HEK293 (cell line): ENCODE measurements around the gene PLEKHG2.
A peak's percentile ranks its signal among the peaks of the same experiment; 100 is the strongest.

Source experiments
- CTCF ChIA-PET: fragments of 350-600 bp; formaldehyde crosslinking; extraction: SDS; loops from one replicate; lab custom pipeline; 2021; ENCODE audit warnings: antibody characterized with exemption; lab: Yijun Ruan, JAX
- POLR2A ChIA-PET: fragments of 300-600 bp; formaldehyde crosslinking; extraction: SDS; loops from one replicate; lab custom pipeline; 2020; ENCODE audit warnings: antibody characterized with exemption, inconsistent platforms; lab: Yijun Ruan, JAX
- H3K27ac ChIP-seq: fragments of 200-500 bp; sonication (Bioruptor generic); 2 replicates; pipeline ENCODE4 v1.5.1; 2014; ENCODE audit warnings: low read depth, low read length, control low read depth, inconsistent platforms; ENCODE audit errors: extremely low read depth
- H3K36me3 ChIP-seq, 2 experiments: fragments of 200-500 bp in 1 of 2; sonication (Bioruptor generic) in 1 of 2; 1 replicate in 1 of 2; 2 replicates in 1 of 2; pipeline ENCODE4 v1.5.1; 2014 to 2017; ENCODE audit warnings: inconsistent platforms in 2 of 2, low read length in 2 of 2; ENCODE audit not compliant: control insufficient read depth in 2 of 2, insufficient read depth in 1 of 2
- H3K4me1 ChIP-seq: fragments of 200-500 bp; sonication (Bioruptor generic); 2 replicates; pipeline ENCODE4 v1.5.1; 2014; ENCODE audit warnings: mild to moderate bottlenecking, low read length, inconsistent platforms; ENCODE audit not compliant: control insufficient read depth, insufficient read depth
- H3K4me3 ChIP-seq: 2 replicates; pipeline ENCODE4 v1.5.1; 2011; ENCODE audit warnings: low read depth, mild to moderate bottlenecking, control low read depth, low read length, moderate library complexity
- H3K9me3 ChIP-seq: fragments of 200-500 bp; sonication (Bioruptor generic); 2 replicates; pipeline ENCODE4 v1.5.1; 2014; ENCODE audit warnings: low read depth, low read length, inconsistent platforms; ENCODE audit not compliant: control insufficient read depth, insufficient read depth
- BCL11A ChIP-seq: fragments of 450-650 bp; formaldehyde crosslinking; IDR thresholded peaks from 2 replicates; pipeline ENCODE4 v1.5.1; 2016; ENCODE audit warnings: low read depth, missing biosample characterization, missing genetic modification characterization
- GLIS1 ChIP-seq: fragments of 450-650 bp; formaldehyde crosslinking; IDR thresholded peaks from 2 replicates; pipeline ENCODE4 v1.5.1; 2016; ENCODE audit warnings: missing biosample characterization, missing genetic modification characterization
- HOXA7 ChIP-seq: sonication (generic); formaldehyde crosslinking; IDR thresholded peaks from 2 replicates; pipeline ENCODE4 v1.8.1; 2022; ENCODE audit warnings: missing genetic modification reagents, borderline replicate concordance
- OVOL3 ChIP-seq: fragments of 450-650 bp; formaldehyde crosslinking; IDR thresholded peaks from 2 replicates; pipeline ENCODE4 v1.5.1; 2016; ENCODE audit warnings: missing biosample characterization, missing genetic modification characterization
- ZBTB17 ChIP-seq: fragments of 450-650 bp; formaldehyde crosslinking; IDR thresholded peaks from 2 replicates; pipeline ENCODE4 v1.5.1; 2016; ENCODE audit warnings: missing biosample characterization, missing genetic modification characterization
- ZNF140 ChIP-seq: fragments of 450-650 bp; formaldehyde crosslinking; IDR thresholded peaks from 2 replicates; pipeline ENCODE4 v1.5.1; 2016; ENCODE audit warnings: missing biosample characterization, missing genetic modification characterization
- ZNF155 ChIP-seq: fragments of 450-650 bp; formaldehyde crosslinking; IDR thresholded peaks from 2 replicates; pipeline ENCODE4 v1.5.1; 2016; ENCODE audit warnings: missing biosample characterization, missing genetic modification characterization
- ZNF175 ChIP-seq: fragments of 450-650 bp; formaldehyde crosslinking; IDR thresholded peaks from 2 replicates; pipeline ENCODE4 v1.5.1; 2016; ENCODE audit warnings: missing biosample characterization, missing genetic modification characterization
- ZNF18 ChIP-seq: fragments of 450-650 bp; formaldehyde crosslinking; IDR thresholded peaks from 2 replicates; pipeline ENCODE4 v1.5.1; 2016; ENCODE audit warnings: missing biosample characterization, missing genetic modification characterization
- ZNF398 ChIP-seq: fragments of 450-650 bp; formaldehyde crosslinking; IDR thresholded peaks from 2 replicates; pipeline ENCODE4 v1.5.1; 2017; ENCODE audit warnings: missing biosample characterization, missing genetic modification characterization
- ZNF777 ChIP-seq: fragments of 450-650 bp; formaldehyde crosslinking; IDR thresholded peaks from 2 replicates; pipeline ENCODE4 v1.5.1; 2017; ENCODE audit warnings: missing biosample characterization, missing genetic modification characterization, borderline replicate concordance
- ZNF837 ChIP-seq: fragments of 450-650 bp; formaldehyde crosslinking; IDR thresholded peaks from 2 replicates; pipeline ENCODE4 v1.5.1; 2016; ENCODE audit warnings: missing biosample characterization, missing genetic modification characterization
- TF ChIP-seq, protein P1 (sequence below): fragments of 450-650 bp; formaldehyde crosslinking; IDR thresholded peaks from 2 replicates; pipeline ENCODE4 v1.5.1; 2016; ENCODE audit warnings: missing biosample characterization, missing genetic modification characterization
- TF ChIP-seq, protein P2 (sequence below): fragments of 450-650 bp; formaldehyde crosslinking; IDR thresholded peaks from 2 replicates; pipeline ENCODE4 v1.5.1; 2017; ENCODE audit warnings: missing biosample characterization, missing genetic modification characterization

PLEKHG2 gene

DNA sequence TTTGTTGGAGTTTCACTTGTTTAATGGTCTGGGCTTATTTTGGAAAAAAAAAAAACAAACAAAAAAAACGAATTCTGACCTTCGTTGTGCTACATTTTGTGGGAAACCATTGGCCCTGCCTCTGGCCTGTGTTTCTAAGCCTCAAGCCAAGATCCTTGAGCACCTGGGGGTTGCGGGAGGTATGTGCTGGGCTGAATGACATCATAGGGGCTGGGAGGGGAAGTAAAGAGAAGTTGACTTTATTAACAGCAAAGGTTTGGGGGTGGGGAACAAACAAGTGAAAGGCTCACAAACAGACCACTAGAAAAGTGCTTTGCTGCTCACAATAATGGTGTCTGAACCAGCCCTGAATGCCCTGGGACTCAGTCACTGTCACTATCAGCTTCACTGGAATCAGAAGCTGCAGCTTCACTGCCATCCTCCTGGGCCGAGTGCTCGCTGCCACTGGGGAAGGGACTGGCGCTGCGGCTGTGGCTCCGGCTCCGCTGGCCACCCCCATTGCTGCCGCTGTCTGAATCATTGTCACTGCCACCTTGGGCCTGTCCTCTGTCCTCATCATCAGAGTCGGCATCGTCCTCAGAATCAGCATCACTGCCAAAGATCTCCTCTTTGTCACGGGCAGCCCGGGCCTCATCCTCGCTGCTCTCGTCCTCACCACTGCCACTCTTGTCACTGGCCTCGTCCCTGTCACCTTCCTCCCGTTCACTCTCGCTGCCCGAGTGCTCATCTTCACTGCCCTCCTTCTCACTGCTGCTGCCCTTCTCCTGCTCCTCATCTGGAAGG, 26.6 kb upstream of the PLEKHG2 start (continued):
- 0 out of 2 replicates have a peak, but pooled peaks have one; percentile 14 for TF ChIP-seq ZNF837
- 0 out of 2 replicates have a peak, but pooled peaks have one; percentile 37 for TF ChIP-seq BCL11A (tag by site-specific recombination)

GRCh38 chr19:39386557-39386956, 25.9 kb upstream of the PLEKHG2 start:
- Histone ChIP-seq H3K27ac (peak overlapping the region; percentile 11; the same call in 1 of the 2 replicates), H3K4me1 (peaks cover 17% of the 10 kb centered on the region), H3K36me3 (peaks cover 80 to 82% of the 10 kb centered on the region in 2 experiments), H3K4me3 (no peak overlapping the region), H3K9me3 (no peaks in the 10 kb centered on the region)
- ChIA-PET CTCF (interaction anchor here (0.8 to 1.1 kb wide), 2 partner anchors 25 to 28 kb away, joined by 3 read pairs; no protein-coding TSS in a partner anchor), POLR2A (interaction anchor here (1.9 to 2.1 kb wide), 2 partner anchors 20 to 49 kb away, joined by 5 to 9 read pairs; partner anchors contain the start of genes RPS16 and ZFP36)
- TF ChIP-seq ZNF140 (tag by site-specific recombination) (no peak), GLIS1 (tag by site-specific recombination) (peak; percentile 14; the same call in 1 of the 2 replicates)

DNA sequence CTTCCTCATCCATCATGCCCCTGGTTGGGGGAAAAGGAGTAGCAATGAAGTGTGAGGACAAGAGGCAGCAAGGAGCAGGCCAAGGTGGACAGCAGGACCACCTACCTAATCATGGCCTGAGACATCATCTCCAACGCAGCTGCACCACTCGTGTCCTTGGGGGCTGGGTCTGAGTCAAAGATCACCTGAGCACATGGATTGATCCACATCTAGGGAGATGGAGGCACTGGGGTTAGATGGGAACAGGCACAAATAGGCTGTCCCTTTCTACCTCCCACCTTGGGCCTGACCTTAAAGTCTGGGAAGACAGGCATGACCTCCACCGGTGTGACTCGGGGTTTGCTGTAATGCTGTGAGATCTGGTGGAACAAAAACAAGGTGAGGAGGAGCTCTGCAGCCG, 23.8 kb upstream of the PLEKHG2 start:
- POLR2A ChIA-PET = interaction anchor here (1.4 to 5.3 kb wide), 3 partner anchors 12 to 47 kb away, joined by 6 to 175 read pairs (median 16); partner anchors contain the start of genes RPS16 and ZFP36
- TF ChIP-seq OVOL3 (tag by site-specific recombination) (no peak), ZNF155 (tag by site-specific recombination) (no peak), ZNF398 (tag by site-specific recombination) (no peak), ZBTB17 (peak; percentile 82), ZNF777 (tag by site-specific recombination) (0 out of 2 replicates have a peak, but pooled peaks have one; percentile 13), ZNF18 (tag by site-specific recombination) (no peak), HOXA7 (no peak), BCL11A (tag by site-specific recombination) (no peak), ZNF175 (tag by site-specific recombination) (no peak)
- TF ChIP-seq, protein P1, sequence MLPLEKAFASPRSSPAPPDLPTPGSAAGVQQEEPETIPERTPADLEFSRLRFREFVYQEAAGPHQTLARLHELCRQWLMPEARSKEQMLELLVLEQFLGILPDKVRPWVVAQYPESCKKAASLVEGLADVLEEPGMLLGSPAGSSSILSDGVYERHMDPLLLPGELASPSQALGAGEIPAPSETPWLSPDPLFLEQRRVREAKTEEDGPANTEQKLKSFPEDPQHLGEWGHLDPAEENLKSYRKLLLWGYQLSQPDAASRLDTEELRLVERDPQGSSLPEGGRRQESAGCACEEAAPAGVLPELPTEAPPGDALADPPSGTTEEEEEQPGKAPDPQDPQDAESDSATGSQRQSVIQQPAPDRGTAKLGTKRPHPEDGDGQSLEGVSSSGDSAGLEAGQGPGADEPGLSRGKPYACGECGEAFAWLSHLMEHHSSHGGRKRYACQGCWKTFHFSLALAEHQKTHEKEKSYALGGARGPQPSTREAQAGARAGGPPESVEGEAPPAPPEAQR (tag by site-specific recombination) = no peak
- TF ChIP-seq, protein P2, sequence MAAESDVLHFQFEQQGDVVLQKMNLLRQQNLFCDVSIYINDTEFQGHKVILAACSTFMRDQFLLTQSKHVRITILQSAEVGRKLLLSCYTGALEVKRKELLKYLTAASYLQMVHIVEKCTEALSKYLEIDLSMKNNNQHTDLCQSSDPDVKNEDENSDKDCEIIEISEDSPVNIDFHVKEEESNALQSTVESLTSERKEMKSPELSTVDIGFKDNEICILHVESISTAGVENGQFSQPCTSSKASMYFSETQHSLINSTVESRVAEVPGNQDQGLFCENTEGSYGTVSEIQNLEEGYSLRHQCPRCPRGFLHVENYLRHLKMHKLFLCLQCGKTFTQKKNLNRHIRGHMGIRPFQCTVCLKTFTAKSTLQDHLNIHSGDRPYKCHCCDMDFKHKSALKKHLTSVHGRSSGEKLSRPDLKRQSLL (tag by site-specific recombination) = no peak
- CTCF ChIA-PET = interaction anchor here (0.6 to 1.9 kb wide), 2 partner anchors 9 to 343 kb away, joined by 4 to 8 read pairs; no protein-coding TSS in a partner anchor
- Histone ChIP-seq H3K4me3 (no peak overlapping the region), H3K27ac (peak overlapping the region; percentile 2; the same call in 1 of the 2 replicates), H3K36me3 (peaks cover 66 to 73% of the 10 kb centered on the region in 2 experiments), H3K4me1 (peaks cover 23% of the 10 kb centered on the region), H3K9me3 (no peaks in the 10 kb centered on the region)
